Measurements from ENCODE around the gene FAM168A. TPM values are rescaled to one million over a fixed set of nuclear protein-coding genes. Genes with fewer than 3 reads are reported as not detected.

The FAM168A gene
- total and polyA plus RNA-seq, 9 of the 15 experiments (the other 6 are each of a cell fraction or from before 2014, with no cell fraction given): 0.44 to 7.2 (median 2.9) TPM

- H2AFZ ChIP-seq (ENCODE audit: low read depth, low read length): no peak overlapping the region
- CTCF ChIA-PET (ENCODE audit: low intra/inter-chr PET ratio): no interaction called here
- POLR2A ChIA-PET: interaction anchor here (1.1 to 1.3 kb wide), 2 partner anchors 14 to 80 kb away, joined by 3 read pairs; no protein-coding TSS in a partner anchor
- H3K79me2 ChIP-seq (ENCODE audit: control insufficient read depth, insufficient read depth, low read length): no peaks in the 10 kb centered on the region
- no TSS peak for BruUV-seq (replicated peaks)
- intact Hi-C loops (cut with micrococcal nuclease): no loop called here
- no peak overlapping the region for H3K4me2 ChIP-seq (ENCODE audit: insufficient read depth, low read length)
- DNase-seq (ENCODE audit: extremely low read depth in 1 of 4, low spot score in 3 of 4) (no peak), FAIRE-seq (no peak), ATAC-seq (no peak)
- no peaks in the 10 kb centered on the region for H3K36me3 ChIP-seq (ENCODE audit: control insufficient read depth, insufficient read depth, low read length)
- in situ Hi-C loops (cut with MboI): no loop called here
- H3K9me3 ChIP-seq (replicated peaks; ENCODE audit: control insufficient read depth, insufficient read depth, low read depth, low read length): no peaks in the 10 kb centered on the region
- no peak overlapping the region for H3K27ac ChIP-seq (ENCODE audit: extremely low read depth, low read depth, low read length)
- H3K27me3 ChIP-seq (ENCODE audit: control insufficient read depth in 2 of 2, insufficient read depth in 2 of 2, low read length in 2 of 2): no peaks in the 10 kb centered on the region; a peak in 2 of 5 replicates
- 19% methylated on average over 3 of the region's 3 CpGs for WGBS (ENCODE audit: insufficient coverage, low coverage, missing lambda C conversion rate)
- H3K9me1 ChIP-seq (ENCODE audit: control insufficient read depth, insufficient read depth, low read length): no peaks in the 10 kb centered on the region
- no peak overlapping the region for H3K9ac ChIP-seq (ENCODE audit: insufficient read depth in 1 of 2, low read depth in 2 of 2, low read length in 2 of 2)
- no peak overlapping the region for H3K4me3 ChIP-seq
- no peaks in the 10 kb centered on the region for H4K20me1 ChIP-seq (replicated peaks; ENCODE audit: control insufficient read depth, insufficient read depth, low read length)
- H3K4me1 ChIP-seq (replicated peaks in 1 of 2; ENCODE audit: control insufficient read depth in 2 of 2, insufficient read depth in 2 of 2, low read length in 2 of 2): peaks cover 0 to 5% of the 10 kb centered on the region in 2 experiments; a peak in 2 of 5 replicates
- TF ChIP-seq ZNF407 (IDR thresholded peaks at IDR 0.05; ENCODE audit: low read depth): no peak
- TF ChIP-seq HDAC8 (tag; IDR thresholded peaks at IDR 0.05): no peak
- TF ChIP-seq CREB5 (CRISPR knock-in tag; IDR thresholded peaks at IDR 0.05): no peak
- TF ChIP-seq SUPT5H (IDR thresholded peaks at IDR 0.05): no peak
- no peak for TF ChIP-seq CTCF (IDR thresholded peaks at IDR 0.05 in 2 of 3, conservative IDR thresholded peaks at IDR 0.05 in 1 of 3; ENCODE audit: insufficient read depth in 2 of 3, low read depth in 1 of 3, low read length in 3 of 3)
- TF ChIP-seq SMARCE1 (IDR thresholded peaks at IDR 0.05): no peak
- TF ChIP-seq NEUROD1 (IDR thresholded peaks at IDR 0.05; ENCODE audit: borderline replicate concordance, low read depth, low read length, partially characterized antibody): no peak
- TF ChIP-seq BDP1 (IDR thresholded peaks at IDR 0.05; ENCODE audit: insufficient read depth, insufficient read length): no peak
- TF ChIP-seq PHF21A (IDR thresholded peaks at IDR 0.05; ENCODE audit: borderline replicate concordance, low read depth): no peak
Measured at GRCh38 chr11:73465023-73465675, 132.8 kb downstream of the FAM168A start.
